DOHH2 (cell line): ENCODE results near the gene CRY1.

ENCODE experiments used
- H3F3A ChIP-seq: fragments of 200-600 bp; sonication (generic), shearing (Covaris generic); 2 replicates; pipeline ENCODE4 v1.6.0; 2016; ENCODE audit warnings: antibody characterized with exemption, mild to moderate bottlenecking; ENCODE audit not compliant: control insufficient read depth, insufficient read depth
- H3K27ac ChIP-seq: fragments of 200-600 bp; sonication (generic); 2 replicates; pipeline ENCODE4 v1.5.1; 2014; ENCODE audit warnings: low read depth, mild to moderate bottlenecking, low read length, moderate library complexity
- H3K27me3 ChIP-seq: fragments of 200-600 bp; sonication (generic); 2 replicates; pipeline ENCODE4 v1.6.1; 2014; ENCODE audit warnings: mild to moderate bottlenecking, low read length, mixed read lengths; ENCODE audit not compliant: control insufficient read depth
- H3K36me3 ChIP-seq: fragments of 200-600 bp; sonication (generic); 2 replicates; pipeline ENCODE4 v1.6.1; 2014; ENCODE audit warnings: mild to moderate bottlenecking, low read length, moderate library complexity, mixed read lengths; ENCODE audit not compliant: control insufficient read depth
- H3K4me1 ChIP-seq: fragments of 200-600 bp; sonication (generic); 2 replicates; pipeline ENCODE4 v1.6.1; 2014; ENCODE audit warnings: mild to moderate bottlenecking, low read length, mixed read lengths; ENCODE audit not compliant: control insufficient read depth
- H3K4me2 ChIP-seq: fragments of 200-600 bp; sonication (generic); 2 replicates; pipeline ENCODE4 v1.6.0; 2014; ENCODE audit warnings: mild to moderate bottlenecking, low read length, moderate library complexity
- H3K4me3 ChIP-seq: fragments of 200-600 bp; sonication (generic); 2 replicates; pipeline ENCODE4 v1.5.1; 2014; ENCODE audit warnings: mild to moderate bottlenecking, low read length, mixed read lengths
- H3K79me2 ChIP-seq: fragments of 200-600 bp; sonication (generic); 2 replicates; pipeline ENCODE4 v1.6.1; 2014; ENCODE audit warnings: mild to moderate bottlenecking, low read length, mixed read lengths; ENCODE audit not compliant: control insufficient read depth
- H3K9me2 ChIP-seq: fragments of 200-600 bp; sonication (generic); replicated peaks from 2 replicates; pipeline ENCODE4 v1.6.1; 2014; ENCODE audit warnings: mild to moderate bottlenecking, low read length, mixed read lengths; ENCODE audit not compliant: control insufficient read depth
- H3K9me3 ChIP-seq: fragments of 200-600 bp; sonication (generic); 2 replicates; pipeline ENCODE4 v1.6.1; 2014; ENCODE audit warnings: antibody characterized with exemption, low read length, mixed read lengths; ENCODE audit not compliant: control insufficient read depth, insufficient read depth
- H4K20me1 ChIP-seq: fragments of 200-600 bp; sonication (generic); 2 replicates; pipeline ENCODE4 v1.6.0; 2014; ENCODE audit warnings: low read depth, mild to moderate bottlenecking, antibody characterized with exemption, low read length, moderate library complexity; ENCODE audit not compliant: control insufficient read depth, insufficient read depth
- CTCF ChIP-seq: fragments of 200-600 bp; sonication (generic); IDR thresholded peaks from one replicate; pipeline ENCODE4 v1.5.1; 2014; ENCODE audit warnings: antibody characterized with exemption, mild to moderate bottlenecking, low read depth, low read length; ENCODE audit not compliant: poor library complexity, severe bottlenecking
- EZH2phosphoT487 ChIP-seq: fragments of 200-600 bp; sonication (generic); IDR thresholded peaks from 2 replicates; pipeline ENCODE4 v1.6.1; 2017; ENCODE audit warnings: borderline replicate concordance, mild to moderate bottlenecking, antibody characterized with exemption, low read length, moderate library complexity, mixed read lengths

The CRY1 gene

GRCh38 chr12:107053709-107054108 lies 39.6 kb downstream of the CRY1 start:
- Histone ChIP-seq H3K79me2 (no peaks in the 10 kb centered on the region), H3K9me3 (no peaks in the 10 kb centered on the region), H3K4me2 (no peak overlapping the region), H3K36me3 (no peaks in the 10 kb centered on the region), H4K20me1 (no peaks in the 10 kb centered on the region), H3K4me3 (no peak overlapping the region), H3K27ac (no peak overlapping the region), H3K27me3 (no peaks in the 10 kb centered on the region), H3K9me2 (no peaks in the 10 kb centered on the region), H3K4me1 (no peaks in the 10 kb centered on the region), H3F3A (no peaks in the 10 kb centered on the region)
- TF ChIP-seq CTCF: no peak
- TF ChIP-seq EZH2phosphoT487: no peak

GRCh38 chr12:107045186-107045585 lies 48.2 kb downstream of the CRY1 start:
- Histone ChIP-seq H3K27ac (no peak overlapping the region), H3K79me2 (no peaks in the 10 kb centered on the region), H3K4me2 (no peak overlapping the region), H3K9me3 (no peaks in the 10 kb centered on the region), H3K4me3 (no peak overlapping the region), H3K9me2 (no peaks in the 10 kb centered on the region), H3K27me3 (no peaks in the 10 kb centered on the region), H3K4me1 (no peaks in the 10 kb centered on the region), H3F3A (no peaks in the 10 kb centered on the region), H4K20me1 (no peaks in the 10 kb centered on the region), H3K36me3 (no peaks in the 10 kb centered on the region)
- TF ChIP-seq CTCF (no peak), EZH2phosphoT487 (no peak)

- Histone ChIP-seq H4K20me1 (no peaks in the 10 kb centered on the region), H3K79me2 (no peaks in the 10 kb centered on the region), H3K9me3 (no peaks in the 10 kb centered on the region), H3K4me1 (no peaks in the 10 kb centered on the region), H3K4me3 (no peak overlapping the region), H3K4me2 (no peak overlapping the region), H3K36me3 (no peaks in the 10 kb centered on the region), H3K27ac (no peak overlapping the region), H3K27me3 (no peaks in the 10 kb centered on the region), H3K9me2 (no peaks in the 10 kb centered on the region), H3F3A (no peaks in the 10 kb centered on the region)
- no peak for TF ChIP-seq CTCF
- no peak for TF ChIP-seq EZH2phosphoT487
These were observed 50.5 kb downstream of the CRY1 start for GRCh38 chr12:107042801-107043200.

- Histone ChIP-seq H3K9me2 (no peaks in the 10 kb centered on the region), H4K20me1 (no peaks in the 10 kb centered on the region), H3K27me3 (no peaks in the 10 kb centered on the region), H3K4me2 (no peak overlapping the region), H3K9me3 (no peaks in the 10 kb centered on the region), H3F3A (no peaks in the 10 kb centered on the region), H3K4me1 (no peaks in the 10 kb centered on the region), H3K36me3 (no peaks in the 10 kb centered on the region), H3K4me3 (no peak overlapping the region), H3K79me2 (no peaks in the 10 kb centered on the region), H3K27ac (no peak overlapping the region)
- TF ChIP-seq EZH2phosphoT487 (no peak), CTCF (no peak)
These were observed 57.6 kb downstream of the CRY1 start for GRCh38 chr12:107035733-107036132.
